Activated gamma-delta T cell treated with Interleukin-2 at 50 U/mL for 16 hours (primary cell): ENCODE measurements around the gene SCARB1.
A peak's percentile ranks its signal among the peaks of the same experiment; 100 is the strongest.

ENCODE experiments used
- DNase-seq: peaks from one replicate; pipeline ENCODE4 v3.0.0-alpha.2; 2020

Gene SCARB1

GRCh38 chr12:124769881-124770512 lies 93.7 kb downstream of the SCARB1 start:
- DNase-seq, result no peak

GRCh38 chr12:124769163-124769530 lies 94.5 kb downstream of the SCARB1 start:
- no peak for DNase-seq

- no peak for DNase-seq
These were observed 95.1 kb downstream of the SCARB1 start for GRCh38 chr12:124768452-124769162.

GRCh38 chr12:124767066-124767821 lies 96.4 kb downstream of the SCARB1 start:
- DNase-seq, result peak; percentile 86

- no peak for DNase-seq
These were observed 97.0 kb downstream of the SCARB1 start for GRCh38 chr12:124766727-124767065.

GRCh38 chr12:124765581-124766489 lies 97.8 kb downstream of the SCARB1 start:
- no peak for DNase-seq

GRCh38 chr12:124764870-124765580 lies 98.6 kb downstream of the SCARB1 start:
- DNase-seq, result no peak

GRCh38 chr12:124764451-124764850 lies 99.2 kb downstream of the SCARB1 start:
- no peak for DNase-seq

GRCh38 chr12:124763594-124763979 lies 100.1 kb downstream of the SCARB1 start:
- DNase-seq, result no peak

GRCh38 chr12:124762791-124763593 lies 100.7 kb downstream of the SCARB1 start:
- no peak for DNase-seq

GRCh38 chr12:124762384-124762783 lies 101.3 kb downstream of the SCARB1 start:
- DNase-seq, result no peak

- DNase-seq, result no peak
These were observed 101.8 kb downstream of the SCARB1 start for GRCh38 chr12:124761871-124762270.

- no peak for DNase-seq
These were observed 102.6 kb downstream of the SCARB1 start for GRCh38 chr12:124761056-124761455.

GRCh38 chr12:124760560-124760959 lies 103.1 kb downstream of the SCARB1 start:
- DNase-seq, result no peak

GRCh38 chr12:124759841-124760503 lies 103.7 kb downstream of the SCARB1 start:
- DNase-seq, result no peak

- DNase-seq, result no peak
These were observed 105.1 kb downstream of the SCARB1 start for GRCh38 chr12:124758266-124759220.

- no peak for DNase-seq
These were observed 106.3 kb downstream of the SCARB1 start for GRCh38 chr12:124757329-124757728.

GRCh38 chr12:124756760-124757159 lies 106.9 kb downstream of the SCARB1 start:
- no peak for DNase-seq

- no peak for DNase-seq
These were observed 107.5 kb downstream of the SCARB1 start for GRCh38 chr12:124756166-124756565.

GRCh38 chr12:124755801-124756148 lies 107.9 kb downstream of the SCARB1 start:
- no peak for DNase-seq
